HL-60 (cell line): ENCODE data around the gene SMIM38.

Experiments used
- DNase-seq, 2 experiments: peaks; one replicate each; pipeline ENCODE4 v3.0.0-alpha.2; 2010 to 2020; ENCODE audit warnings: low read depth in 1 of 2, low spot score in 1 of 2
- H3K27ac ChIP-seq: fragments of 250-450 bp; sonication (Bioruptor Pico); replicated peaks from 2 replicates; pipeline ENCODE4 v1.5.1; 2020; ENCODE audit warnings: mild to moderate bottlenecking, moderate library complexity
- H3K27me3 ChIP-seq: fragments of 250-450 bp; sonication (Bioruptor Pico); 2 replicates; pipeline ENCODE4 v1.5.1; 2021; ENCODE audit warnings: mild to moderate bottlenecking, moderate library complexity; ENCODE audit not compliant: insufficient read depth, poor library complexity, severe bottlenecking
- H3K4me3 ChIP-seq: replicated peaks from 2 replicates; pipeline ENCODE4 v1.5.1; 2011; ENCODE audit warnings: mild to moderate bottlenecking, control low read depth, low read length; ENCODE audit not compliant: insufficient read depth
- GABPA ChIP-seq: IDR thresholded peaks from 2 replicates; pipeline ENCODE4 v1.6.1; 2012; ENCODE audit warnings: low read depth
- POLR2AphosphoS5 ChIP-seq: IDR thresholded peaks from 2 replicates; pipeline ENCODE4 v1.6.1; 2012; ENCODE audit warnings: low read depth
- SPI1 ChIP-seq: IDR thresholded peaks from 2 replicates; pipeline ENCODE4 v1.6.1; 2012; ENCODE audit warnings: low read depth, mild to moderate bottlenecking, borderline replicate concordance
- TF ChIP-seq, protein P1 (sequence below): IDR thresholded peaks from 2 replicates; pipeline ENCODE4 v1.6.1; 2012; ENCODE audit warnings: low read depth; ENCODE audit not compliant: insufficient replicate concordance
- TF ChIP-seq, protein P2 (sequence below): IDR thresholded peaks from one replicate; pipeline ENCODE4 v1.5.1; 2011; ENCODE audit warnings: low read length, control low read depth, inconsistent platforms; ENCODE audit not compliant: insufficient read depth

The SMIM38 gene

DNA sequence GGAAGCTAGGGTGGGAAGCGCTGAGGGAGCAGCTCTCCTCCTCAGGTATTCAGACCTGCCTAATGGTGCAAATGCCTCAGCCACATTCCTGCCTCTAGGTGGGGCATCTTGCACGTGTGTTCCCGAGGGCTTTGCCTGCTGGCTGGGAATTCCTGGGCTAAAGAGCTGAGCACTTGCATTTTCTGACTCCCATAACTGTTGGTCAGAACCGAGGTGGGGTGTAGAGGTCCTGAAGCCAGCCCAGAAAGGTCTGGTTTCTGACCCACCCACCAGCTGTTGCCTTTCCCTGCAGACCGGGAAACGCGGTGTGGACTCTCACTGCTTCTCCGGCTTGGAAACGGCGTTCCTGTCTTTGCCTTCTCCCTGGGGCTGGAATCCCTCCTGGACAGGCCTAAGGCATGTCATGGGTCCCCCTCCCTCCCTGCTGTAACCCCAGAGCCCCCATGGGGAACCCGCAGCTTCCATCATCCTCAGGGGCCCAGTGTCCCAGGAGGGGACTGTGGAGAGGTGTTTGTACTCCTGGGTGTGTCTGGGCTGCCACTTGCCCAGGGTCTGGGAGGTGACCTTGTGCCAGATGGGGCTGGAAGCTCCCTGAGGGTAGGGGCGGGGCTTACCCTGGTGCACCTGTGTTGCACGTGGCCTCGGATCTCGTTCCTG, 24.0 kb upstream of the SMIM38 start:
- Histone ChIP-seq H3K27ac (no peak overlapping the region), H3K4me3 (no peak overlapping the region), H3K27me3 (no peaks in the 10 kb centered on the region)
- DNase-seq, result no peak
- TF ChIP-seq SPI1 (no peak), POLR2AphosphoS5 (no peak), GABPA (no peak)
- TF ChIP-seq, protein P1, sequence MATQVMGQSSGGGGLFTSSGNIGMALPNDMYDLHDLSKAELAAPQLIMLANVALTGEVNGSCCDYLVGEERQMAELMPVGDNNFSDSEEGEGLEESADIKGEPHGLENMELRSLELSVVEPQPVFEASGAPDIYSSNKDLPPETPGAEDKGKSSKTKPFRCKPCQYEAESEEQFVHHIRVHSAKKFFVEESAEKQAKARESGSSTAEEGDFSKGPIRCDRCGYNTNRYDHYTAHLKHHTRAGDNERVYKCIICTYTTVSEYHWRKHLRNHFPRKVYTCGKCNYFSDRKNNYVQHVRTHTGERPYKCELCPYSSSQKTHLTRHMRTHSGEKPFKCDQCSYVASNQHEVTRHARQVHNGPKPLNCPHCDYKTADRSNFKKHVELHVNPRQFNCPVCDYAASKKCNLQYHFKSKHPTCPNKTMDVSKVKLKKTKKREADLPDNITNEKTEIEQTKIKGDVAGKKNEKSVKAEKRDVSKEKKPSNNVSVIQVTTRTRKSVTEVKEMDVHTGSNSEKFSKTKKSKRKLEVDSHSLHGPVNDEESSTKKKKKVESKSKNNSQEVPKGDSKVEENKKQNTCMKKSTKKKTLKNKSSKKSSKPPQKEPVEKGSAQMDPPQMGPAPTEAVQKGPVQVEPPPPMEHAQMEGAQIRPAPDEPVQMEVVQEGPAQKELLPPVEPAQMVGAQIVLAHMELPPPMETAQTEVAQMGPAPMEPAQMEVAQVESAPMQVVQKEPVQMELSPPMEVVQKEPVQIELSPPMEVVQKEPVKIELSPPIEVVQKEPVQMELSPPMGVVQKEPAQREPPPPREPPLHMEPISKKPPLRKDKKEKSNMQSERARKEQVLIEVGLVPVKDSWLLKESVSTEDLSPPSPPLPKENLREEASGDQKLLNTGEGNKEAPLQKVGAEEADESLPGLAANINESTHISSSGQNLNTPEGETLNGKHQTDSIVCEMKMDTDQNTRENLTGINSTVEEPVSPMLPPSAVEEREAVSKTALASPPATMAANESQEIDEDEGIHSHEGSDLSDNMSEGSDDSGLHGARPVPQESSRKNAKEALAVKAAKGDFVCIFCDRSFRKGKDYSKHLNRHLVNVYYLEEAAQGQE, result no peak
- TF ChIP-seq, protein P2, sequence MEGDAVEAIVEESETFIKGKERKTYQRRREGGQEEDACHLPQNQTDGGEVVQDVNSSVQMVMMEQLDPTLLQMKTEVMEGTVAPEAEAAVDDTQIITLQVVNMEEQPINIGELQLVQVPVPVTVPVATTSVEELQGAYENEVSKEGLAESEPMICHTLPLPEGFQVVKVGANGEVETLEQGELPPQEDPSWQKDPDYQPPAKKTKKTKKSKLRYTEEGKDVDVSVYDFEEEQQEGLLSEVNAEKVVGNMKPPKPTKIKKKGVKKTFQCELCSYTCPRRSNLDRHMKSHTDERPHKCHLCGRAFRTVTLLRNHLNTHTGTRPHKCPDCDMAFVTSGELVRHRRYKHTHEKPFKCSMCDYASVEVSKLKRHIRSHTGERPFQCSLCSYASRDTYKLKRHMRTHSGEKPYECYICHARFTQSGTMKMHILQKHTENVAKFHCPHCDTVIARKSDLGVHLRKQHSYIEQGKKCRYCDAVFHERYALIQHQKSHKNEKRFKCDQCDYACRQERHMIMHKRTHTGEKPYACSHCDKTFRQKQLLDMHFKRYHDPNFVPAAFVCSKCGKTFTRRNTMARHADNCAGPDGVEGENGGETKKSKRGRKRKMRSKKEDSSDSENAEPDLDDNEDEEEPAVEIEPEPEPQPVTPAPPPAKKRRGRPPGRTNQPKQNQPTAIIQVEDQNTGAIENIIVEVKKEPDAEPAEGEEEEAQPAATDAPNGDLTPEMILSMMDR, result no peak

GRCh38 chr11:69132301-69132670, 23.4 kb upstream of the SMIM38 start:
- Histone ChIP-seq H3K27ac (no peak overlapping the region), H3K4me3 (no peak overlapping the region), H3K27me3 (no peaks in the 10 kb centered on the region)
- TF ChIP-seq GABPA (no peak), POLR2AphosphoS5 (no peak), SPI1 (no peak)
- TF ChIP-seq, protein P2, result no peak
- TF ChIP-seq, protein P1, result no peak
- no peak for DNase-seq

DNA sequence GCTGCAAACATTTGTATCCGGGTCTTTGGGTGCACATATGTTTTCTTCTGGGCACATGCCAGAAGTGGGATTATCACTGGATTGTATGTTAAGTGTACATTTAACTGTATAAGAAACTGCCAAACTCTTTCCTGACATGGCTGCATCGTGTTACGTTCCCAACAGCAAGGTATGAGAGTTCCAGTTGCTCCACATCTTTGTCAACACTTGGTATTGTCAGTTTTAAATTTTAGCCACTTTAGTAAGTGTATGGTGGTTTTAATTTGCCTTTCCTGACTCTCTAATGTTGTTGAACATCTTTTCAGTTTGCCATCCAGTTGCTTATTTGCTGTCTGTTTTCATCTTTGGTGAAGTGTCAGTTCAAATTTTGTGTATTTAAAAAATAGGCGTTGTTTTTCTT, 22.5 kb upstream of the SMIM38 start:
- Histone ChIP-seq H3K27ac (no peak overlapping the region), H3K27me3 (no peaks in the 10 kb centered on the region), H3K4me3 (no peak overlapping the region)
- DNase-seq, result no peak
- TF ChIP-seq POLR2AphosphoS5 (no peak), GABPA (no peak), SPI1 (no peak)
- TF ChIP-seq, protein P2, result no peak
- TF ChIP-seq, protein P1, result no peak
